ENCODE measurements around the gene OTOF. TPM values are rescaled to one million over a fixed set of nuclear protein-coding genes. Genes with fewer than 3 reads are reported as not detected.

OTOF gene
- total RNA-seq, 1 experiment from 2014 or later, result not detected

DNA sequence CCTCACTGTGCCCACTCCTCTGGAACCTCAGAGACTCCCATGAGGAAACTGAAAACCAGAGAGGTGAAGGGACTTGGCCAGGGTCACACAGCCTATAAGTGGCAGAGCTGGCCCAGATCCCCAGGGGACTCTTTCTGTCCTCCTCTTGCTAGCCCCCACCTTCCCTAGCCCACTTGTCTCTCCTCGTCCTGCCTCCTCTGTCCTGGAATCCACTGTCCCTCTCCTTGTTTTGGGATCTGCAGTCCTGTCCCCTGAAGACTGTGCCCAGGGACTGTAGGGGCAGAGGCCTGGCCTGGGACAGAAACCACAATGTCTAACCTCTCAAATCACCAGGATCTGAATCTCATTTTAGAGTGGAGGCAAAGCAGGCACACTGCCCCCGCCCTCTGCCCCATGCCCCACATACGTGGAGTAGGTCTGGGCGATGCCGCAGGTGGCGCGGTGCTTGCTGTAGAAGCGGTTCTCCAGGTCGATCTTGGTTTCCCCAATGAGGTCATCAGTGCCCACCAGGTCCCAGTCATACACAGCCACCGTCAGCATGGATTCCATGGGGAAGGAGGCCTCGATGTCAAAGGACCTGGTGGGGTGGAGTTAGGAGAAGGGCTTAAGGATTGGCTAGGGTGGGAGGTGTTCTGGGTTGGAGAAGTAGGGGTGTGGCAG lies 12.5 kb downstream of the OTOF start:
- DNase-seq (ENCODE audit: low spot score), result no peak

DNA sequence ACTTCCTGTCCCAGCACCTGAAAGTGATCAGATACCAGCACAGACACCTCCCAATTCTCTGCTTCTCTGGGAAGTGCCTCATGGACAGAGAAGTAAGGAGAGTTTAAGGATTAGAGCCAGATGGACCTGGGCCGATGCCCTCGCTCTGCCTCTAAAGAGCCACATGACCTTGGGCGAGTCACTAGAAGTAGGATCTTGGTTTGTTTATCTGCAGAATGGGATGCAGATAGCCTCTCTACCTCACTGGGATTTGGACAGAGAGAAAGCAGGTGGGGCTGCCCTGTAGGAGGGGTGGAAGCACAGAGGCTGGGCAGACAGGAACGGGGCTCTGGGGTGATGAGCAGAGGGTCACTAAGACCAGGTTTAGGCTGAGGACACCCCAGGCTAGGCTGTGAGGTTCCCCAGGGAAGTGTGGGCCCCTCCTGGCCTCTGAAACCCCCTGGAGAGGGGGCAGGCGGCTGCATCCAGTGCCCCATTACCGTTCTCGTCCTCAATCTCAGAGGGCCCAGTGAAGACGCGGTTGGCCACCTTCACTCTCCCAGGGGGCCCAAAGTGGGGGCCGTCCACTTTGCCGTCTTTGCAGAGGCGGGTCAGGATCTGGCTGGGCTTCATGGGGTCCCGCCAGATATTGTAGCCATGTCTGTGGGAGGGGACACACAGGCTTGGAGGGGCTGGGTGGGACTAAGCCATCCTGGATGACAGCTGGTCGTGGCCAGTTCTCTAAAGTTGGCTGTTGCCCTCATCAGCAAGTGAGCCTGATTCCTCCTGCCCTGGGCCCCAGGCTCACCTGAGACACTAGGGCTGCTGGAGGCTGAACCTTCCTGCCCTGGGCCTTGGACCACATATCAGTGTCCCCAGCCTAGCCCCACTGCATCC lies 13.3 kb downstream of the OTOF start:
- DNase-seq (ENCODE audit: low spot score), result no peak

DNA sequence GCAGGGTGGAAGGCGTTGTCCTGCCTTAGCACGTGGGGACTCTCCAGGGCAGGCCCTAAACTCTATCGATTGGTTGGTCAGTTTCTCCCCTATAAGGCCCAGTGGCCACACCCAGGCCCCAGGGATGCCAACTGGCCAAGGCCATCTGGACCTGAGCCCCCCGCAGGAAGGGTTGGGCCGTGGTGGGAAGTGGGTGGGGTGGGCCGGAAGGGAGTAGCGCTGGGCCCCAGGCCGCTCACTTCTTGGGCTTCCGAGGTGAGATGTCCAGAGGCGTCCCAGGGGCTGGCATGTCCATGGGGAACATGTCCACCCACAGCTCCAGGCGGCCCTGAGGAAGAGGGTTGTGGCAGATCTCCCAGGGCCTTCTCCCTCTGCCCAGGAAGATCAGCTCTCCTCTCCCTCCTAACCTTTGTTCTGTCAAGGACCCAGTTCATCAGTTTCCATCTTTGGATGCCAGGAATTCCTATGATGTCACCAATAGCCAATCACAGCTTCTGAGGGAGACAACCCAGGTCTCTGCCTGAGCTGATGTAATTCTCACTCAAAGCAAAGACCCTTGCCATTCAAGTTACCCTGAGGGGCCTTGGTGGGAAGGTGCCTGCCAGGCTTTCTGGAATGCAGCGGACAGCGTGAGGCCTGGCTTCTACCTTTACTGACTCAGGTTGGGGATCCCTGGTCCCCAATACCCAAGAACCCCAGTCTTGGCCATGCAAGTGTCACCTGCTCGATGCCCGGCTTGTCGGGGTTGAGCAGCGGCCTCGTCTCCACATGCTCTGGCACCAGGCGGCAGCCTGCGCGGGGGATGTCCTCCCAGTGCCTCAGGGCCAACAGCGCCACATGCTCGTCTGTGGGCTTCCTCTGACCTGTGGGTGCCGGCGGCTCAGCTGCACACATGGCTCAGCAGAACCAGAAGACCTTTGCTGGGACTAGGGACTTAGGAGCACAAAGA lies 14.4 kb downstream of the OTOF start:
- DNase-seq (ENCODE audit: low spot score), result no peak

DNA sequence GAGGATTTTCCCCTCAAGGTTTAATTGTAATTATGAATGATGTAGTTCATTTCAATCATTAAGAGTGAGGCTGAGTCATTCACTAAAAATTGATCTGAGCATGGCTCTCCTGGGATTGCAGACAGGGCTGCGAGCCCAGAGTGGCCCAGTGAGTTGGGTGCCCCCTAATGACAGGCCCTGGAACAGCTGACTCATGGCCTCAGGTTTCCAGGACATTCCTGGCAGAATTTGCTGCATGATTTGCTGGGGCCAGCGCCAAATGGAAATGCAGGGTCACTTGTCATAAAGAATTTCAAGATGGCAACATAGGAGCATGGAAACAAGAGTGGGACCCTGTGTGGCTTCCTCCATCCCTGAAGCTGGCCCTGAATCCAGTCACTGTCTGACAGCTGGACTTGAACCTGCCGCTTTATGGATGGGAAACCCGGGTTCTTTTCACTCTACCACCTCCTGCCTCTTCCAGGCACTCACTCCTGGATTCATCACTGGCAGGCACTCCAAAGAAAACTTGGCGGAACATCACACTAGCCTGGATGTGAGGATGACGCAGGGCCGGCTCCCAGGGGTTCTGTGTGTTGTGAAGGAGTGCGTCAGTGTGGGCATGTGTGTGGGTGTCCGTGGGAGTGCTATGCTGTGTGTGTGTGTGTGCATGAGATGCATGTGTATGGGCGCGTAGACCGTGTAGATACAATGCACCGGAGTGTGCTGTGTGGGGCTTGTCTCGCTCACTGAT lies 15.2 kb downstream of the OTOF start:
- peak; percentile 57 for DNase-seq (ENCODE audit: low spot score)

DNA sequence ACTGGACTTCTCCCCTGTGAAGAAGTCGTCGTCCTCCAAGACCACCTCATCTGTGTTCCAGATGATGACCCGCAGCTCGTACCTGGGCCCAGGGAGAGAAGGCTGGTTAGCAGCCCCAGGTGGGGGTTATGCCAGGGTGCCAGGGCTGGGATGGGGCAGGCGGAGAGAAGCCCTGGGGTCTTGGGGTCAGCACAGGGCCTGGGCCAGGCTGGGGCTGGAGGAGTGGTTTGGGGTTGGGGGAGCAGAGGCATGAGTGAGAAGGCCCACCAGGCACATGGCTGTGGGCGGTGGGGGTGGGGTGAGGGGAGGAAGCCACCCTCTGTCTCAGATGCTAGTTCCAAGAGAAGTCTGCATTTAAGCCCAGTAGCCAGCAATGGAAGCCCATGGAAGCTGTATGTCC lies 15.8 kb downstream of the OTOF start:
- no peak for DNase-seq (ENCODE audit: low spot score)

DNA sequence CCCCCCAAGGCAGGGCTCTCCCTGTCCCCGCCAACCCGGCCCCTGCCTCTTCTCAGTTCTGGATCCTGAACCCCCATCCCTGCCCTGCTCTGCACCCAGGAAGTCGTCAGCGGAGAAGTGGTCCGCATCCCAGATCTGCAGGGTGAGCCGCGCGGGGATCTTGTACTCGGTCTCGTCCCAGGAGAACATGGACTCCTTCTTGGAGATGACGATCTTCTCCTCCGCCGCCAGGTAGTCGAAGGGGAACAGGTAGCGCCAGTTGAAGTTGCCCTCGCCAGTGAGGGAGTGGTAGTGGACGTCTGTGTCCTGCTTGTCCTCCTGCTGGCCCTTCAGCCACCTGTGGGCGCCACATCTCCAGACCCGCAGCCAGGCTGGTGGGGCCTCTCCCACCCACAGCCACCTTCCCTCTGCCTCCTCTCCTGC lies 16.3 kb downstream of the OTOF start:
- DNase-seq (ENCODE audit: low spot score), result no peak

DNA sequence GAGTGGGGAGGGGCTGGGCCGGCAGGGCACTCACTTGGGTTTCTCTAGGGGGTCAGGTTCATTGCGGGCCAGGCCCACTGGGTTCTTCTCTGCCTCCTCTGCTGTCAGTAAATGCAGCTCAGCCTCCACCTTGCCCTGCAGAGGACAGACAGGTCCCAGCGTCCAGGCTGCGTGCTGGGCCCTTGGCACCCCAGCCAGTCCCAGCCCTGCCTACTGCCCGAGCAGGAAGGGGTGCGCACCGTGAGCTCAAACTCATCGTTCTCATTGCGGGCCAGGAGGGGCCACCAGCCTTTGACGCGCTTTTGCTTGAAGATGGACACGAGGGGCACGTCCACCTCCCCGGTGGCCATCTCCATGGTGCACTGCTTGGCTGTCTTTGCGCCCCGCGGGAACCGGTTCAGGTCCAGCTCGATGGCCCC lies 17.3 kb downstream of the OTOF start:
- no peak for DNase-seq (ENCODE audit: low spot score)

DNA sequence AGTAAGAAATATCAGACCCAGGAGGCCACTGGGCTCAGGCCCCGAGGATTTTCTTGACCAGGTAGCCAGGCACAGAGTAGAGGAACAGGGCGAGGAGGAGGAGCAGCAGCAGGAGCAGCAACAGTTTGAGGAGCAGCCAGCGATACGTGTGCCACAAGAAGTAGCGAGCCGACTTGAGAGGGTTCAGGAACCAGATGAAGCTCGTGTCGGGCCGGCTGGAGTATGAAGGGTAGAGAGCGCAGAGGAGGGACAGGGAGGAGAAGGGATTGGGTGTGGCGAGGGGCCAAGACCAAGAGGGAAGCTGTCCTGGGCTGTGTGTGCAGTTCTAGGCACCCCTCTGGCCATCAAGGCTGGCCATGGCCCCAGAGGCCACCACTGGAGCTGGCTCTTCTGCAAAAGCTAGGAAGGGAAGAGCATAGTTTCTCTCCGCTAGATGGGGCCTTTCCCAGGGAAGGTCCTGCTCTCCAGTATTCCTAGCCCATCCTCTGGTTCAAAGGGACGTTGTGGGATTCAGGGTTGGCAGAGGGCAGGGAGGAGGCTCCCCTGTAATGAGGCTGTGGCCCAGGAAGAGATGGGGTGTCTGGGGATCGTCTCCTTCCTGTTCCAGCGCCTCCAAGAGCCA lies 17.8 kb downstream of the OTOF start:
- no peak for DNase-seq (ENCODE audit: low spot score)

DNA sequence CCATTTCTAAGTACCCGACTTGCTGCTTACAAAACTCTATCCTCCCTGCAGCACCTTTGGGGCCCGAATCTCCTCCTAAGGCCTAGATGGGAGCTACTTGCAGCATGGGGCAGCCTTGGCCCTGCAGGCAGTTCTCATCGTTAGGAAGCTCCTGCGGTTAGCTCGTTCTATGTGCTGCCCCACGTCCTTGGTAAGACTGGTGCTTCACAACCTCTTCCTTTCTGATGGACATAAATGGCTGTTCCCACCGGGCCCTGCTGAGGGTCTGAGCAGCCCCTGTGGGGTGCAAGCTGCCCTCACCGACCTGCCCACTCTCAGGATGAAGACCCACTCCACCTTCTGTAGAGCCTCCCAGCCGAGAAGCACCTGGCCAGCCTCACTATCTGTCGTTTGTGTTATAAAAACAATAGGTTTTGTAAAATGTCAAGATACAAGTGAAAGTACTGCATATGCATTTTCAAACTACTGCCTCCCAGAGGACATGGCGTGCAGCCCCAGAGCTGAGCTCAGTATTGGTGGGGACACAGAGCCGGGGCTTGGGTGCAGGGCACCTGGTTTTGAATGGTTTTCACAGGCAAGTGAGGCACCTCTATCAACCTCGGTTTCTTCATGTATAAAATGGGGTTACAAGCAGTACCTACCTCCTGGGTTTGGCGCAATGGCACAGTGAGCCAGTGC lies 19.4 kb downstream of the OTOF start:
- DNase-seq (ENCODE audit: low spot score), result no peak

DNA sequence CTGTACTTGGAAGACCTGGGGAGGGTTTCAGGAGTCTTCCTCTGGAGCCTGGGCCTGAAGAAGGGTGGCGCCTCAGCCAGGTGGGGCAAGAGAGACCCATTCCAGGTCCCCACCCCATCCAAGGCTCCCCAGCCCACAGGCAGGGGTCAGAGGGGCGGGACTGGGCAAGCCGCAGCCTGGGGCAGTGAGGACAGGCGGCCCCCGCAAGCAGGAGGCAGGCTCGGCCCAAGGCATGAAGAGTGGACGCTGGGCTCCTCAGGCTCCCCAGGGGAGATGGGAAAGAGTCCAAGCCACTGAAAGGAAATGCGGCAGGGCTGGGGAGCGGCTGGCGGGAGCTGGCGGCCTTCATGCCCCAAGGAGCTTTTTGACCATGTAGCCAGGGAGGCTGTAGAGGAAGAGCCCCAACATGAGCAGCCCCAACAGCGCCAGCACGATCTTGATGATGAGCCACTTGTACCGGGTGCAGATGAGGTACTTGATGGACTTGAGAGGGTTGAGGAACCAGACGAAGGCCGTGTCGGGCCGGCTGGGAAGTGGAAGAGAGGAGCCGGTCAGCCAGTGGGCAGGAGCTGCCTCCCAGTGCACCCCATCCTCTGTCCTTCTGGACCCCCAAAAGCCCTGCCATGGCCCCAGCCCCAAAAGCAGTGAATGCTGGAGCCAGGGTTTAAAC lies 20.1 kb downstream of the OTOF start:
- DNase-seq (ENCODE audit: low spot score), result no peak

DNA sequence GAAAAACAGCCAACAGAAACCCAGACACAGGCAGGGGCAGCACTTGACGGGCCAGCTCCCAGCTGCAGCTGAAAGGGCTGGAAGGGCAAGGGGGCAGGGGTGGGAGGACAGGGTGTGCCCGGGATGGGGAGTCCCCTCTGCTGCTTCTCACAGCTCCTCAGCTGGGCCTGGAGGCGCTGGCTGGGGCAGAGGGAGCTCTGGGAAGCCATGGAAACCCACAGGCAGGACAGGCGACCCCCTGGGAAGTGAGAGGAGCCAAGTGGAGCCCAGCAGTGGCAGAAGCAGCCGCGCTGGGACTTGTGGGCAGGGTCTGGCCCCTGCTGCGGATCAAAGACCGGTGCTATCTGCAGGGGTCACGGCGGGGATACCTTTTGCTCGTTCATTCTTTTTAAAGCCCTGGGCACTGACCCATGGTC lies 20.7 kb downstream of the OTOF start:
- DNase-seq (ENCODE audit: low spot score), result no peak

DNA sequence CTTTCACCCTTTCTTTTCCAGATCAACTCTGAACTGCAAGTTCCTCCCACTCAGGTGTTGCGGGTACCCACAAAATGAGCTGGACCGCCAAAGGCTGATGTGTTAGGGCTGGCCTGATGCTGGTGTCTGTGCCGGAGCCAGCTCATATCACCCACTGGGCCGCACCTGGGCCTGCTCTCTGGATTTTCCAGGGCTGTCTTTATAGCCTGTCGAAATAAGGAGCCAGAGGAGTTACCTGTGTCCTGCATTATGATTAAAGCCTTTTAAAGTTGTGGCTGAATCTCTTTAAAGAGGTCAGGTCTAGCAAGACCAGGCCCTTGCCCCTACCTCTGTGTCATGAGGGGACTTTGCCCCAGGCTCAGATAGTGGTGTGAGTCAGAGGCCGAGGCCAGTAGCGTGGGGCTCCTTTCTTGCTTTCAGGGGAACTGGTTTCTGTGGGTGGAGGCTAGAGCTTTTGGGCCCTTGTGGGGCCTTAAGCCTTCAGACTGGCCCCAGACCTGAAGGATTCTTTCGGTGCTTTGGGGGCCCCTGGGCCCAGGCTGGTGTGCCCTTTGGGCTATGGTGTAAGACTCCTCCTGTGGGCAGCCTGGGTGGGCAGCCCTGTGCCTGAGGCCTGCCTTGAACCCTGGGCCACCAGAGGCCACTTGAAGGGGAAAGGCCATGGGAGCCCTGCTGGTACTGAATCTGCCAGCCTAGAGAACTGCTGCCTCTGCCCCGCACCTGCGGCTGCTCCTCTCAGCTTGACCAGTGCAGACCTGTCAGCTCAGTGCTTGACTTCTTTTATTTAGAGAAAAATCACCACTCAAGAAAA lies 21.3 kb downstream of the OTOF start:
- no peak for DNase-seq (ENCODE audit: low spot score)

DNA sequence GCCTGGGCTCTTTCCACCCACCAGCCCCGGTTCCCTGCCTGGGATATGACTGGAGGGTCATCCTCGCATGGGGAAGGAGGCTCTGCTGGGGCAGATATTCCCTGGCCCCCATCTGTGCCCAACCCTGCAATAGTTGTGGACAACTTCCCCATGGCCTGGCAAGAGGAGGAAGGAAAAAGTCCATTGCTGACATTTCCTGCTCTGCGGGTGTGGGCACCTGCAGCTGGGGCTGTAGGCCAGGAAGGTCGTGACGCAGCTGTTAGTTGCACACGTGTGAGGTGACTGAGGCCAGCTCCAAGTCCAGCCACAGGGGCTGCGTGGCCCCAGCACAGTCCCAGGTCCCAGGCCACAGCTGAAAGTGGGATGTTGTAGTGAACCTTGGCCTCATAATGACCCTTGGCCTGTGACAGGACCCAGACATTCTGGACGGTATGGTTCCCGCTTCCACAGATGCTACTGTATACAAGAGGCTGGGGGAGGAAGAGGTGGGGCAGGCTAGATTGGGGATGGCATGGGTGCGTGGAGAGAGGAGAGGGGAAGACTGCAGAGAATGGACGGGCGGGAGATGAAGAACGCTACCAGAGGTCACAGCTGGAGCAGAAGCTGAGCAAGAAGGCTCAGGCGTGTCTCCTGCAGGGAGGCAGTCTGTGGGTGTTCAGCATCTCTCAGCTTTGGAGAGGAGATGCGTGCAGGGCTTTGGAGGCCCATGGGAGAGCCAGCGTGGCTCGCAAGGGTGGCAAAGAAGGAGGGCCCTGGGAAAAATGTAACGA lies 22.1 kb downstream of the OTOF start:
- DNase-seq (ENCODE audit: low spot score), result no peak

DNA sequence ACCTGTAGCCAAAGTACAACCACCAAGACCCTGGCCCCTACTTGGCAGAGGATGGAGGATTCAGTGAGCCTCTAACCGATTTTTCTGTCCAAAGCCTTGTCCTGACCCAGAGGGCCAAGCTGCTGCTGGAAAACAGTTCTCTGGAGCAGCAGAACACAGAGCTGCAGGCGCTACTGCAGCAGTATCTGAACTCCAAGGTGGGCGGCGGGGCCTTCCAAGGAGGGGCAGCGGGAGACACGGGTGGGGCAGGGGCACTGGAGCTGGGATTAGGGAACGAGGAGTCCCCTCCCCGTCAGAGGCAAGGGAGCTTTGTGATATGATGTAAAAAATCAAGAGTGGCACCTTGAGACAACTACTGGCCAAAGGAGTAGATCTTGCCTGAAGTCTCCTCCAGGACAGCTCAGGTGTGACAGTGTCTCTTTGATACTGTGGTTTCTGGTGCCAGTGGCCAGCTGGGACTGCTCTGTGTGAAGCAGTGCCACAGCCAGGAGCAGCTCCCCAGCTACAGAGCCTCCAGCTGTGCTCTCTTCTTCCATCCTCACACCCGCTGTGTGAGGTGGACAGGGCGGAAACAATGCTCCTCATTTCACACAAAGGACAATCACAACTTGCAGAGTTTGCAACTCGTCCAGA lies 22.8 kb downstream of the OTOF start:
- DNase-seq (ENCODE audit: low spot score), result no peak

DNA sequence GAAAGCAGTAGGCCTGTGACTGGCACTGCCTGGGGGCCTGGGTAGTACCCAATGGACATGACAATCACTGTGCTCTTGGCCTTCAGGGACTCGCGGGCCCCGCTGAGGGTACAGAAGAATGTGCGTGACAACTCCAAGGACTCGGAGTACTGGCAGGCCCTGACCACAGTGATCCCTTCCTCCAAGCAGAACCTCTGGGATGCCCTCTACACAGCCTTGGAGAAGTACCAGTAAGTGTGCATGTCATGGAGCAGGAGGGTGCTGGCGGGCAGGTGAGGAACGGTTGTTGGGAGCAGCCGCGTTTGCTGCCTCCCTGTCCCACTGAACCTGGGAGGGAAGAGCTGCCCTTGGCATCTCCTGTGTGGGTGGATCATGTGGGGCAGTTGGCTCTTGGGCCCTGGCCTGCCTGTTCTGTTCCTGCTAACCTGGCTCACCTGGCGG lies 23.3 kb downstream of the OTOF start:
- DNase-seq (ENCODE audit: low spot score), result no peak

DNA sequence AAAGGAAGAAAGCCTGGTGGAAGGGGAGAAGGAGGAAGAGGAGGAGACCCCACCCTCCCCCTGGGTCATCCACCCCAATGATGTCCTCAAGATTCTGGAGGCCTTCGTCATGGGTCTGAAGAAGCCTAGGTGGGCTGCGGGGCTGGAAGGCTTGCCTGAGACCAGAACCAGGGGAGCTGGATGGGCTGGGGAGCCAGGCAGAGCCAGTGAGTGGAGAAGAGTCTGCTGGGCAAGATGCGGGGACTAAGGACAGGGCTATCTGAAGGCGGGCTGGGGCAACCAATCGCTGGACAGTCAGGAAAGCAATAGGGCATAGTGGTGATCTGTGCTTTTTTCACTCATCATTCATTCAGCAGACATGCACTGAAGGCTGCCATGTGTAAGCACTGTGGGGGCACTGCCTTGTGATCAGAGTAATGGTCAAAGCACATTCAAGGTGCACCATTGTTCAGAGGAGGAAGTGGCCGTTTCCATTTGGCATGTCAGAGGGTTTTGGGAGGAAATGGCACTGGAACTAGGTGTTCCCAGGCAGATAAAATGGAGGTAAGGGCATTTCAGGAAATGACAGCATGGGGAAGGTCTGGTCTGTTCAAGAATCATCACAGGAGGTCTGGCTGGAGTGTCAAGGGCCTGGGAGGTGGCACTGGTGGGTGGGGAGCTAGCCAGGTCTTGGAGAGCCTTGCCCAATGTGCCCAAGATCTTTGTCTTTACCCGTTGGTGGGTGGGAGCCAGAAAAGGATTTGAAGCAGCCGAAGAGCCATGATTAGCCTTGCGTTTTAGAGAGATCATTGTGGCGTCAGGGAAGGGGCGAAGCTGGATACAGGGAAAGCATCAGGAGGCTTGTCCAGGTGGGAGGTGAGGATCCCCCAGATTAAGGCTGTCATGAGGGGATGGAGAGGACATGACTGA lies 24.2 kb downstream of the OTOF start:
- no peak for DNase-seq (ENCODE audit: low spot score)

DNA sequence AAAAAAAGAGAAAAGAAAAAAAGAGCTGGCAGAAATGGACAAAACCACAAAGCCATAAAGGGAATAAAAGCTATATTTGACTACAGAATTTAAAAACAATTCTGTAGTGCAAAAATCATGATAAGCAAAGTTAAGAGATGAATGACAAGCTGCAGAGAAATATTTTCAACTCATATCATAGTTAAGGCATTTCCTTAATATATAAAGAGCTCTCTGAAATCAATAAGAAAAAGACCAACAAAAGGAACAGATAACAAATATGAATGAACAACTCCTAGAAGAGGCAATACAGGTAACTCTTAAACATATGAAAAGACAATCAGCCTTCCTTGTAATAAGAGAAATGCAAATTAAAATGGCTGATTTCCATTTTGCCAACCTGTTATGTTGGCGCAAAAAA lies 26.2 kb downstream of the OTOF start:
- DNase-seq (ENCODE audit: low spot score), result no peak

All from H4 (cell line).